ENCODE data around the gene LIPT1.

DNA sequence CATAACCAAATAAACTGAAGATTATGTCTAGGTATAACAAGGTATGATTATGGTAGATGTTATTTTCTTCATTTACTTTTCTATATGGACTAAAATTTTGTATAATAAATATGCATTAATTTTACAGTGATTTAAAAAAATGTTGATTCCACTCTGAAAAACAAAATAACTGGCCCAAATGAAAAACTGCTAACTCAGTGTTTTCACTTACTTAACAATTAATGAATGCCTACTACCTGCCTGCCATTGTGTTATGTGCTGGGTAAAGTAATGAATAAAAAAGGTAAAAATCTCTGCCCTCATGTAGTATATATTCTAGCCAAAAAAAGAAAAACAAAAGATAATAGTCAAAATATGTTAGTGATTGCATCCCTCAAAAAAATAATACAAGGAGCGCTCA is 42.8 kb upstream of the LIPT1 start:
- TF ChIP-seq POLR2A (IDR thresholded peaks at IDR 0.05; ENCODE audit: low read depth, low read length) (no peak), POLR2AphosphoS5 (IDR thresholded peaks at IDR 0.05; ENCODE audit: low read depth, low read length) (no peak)
